ENCODE measurements around the gene NT5M.

NT5M gene

DNA sequence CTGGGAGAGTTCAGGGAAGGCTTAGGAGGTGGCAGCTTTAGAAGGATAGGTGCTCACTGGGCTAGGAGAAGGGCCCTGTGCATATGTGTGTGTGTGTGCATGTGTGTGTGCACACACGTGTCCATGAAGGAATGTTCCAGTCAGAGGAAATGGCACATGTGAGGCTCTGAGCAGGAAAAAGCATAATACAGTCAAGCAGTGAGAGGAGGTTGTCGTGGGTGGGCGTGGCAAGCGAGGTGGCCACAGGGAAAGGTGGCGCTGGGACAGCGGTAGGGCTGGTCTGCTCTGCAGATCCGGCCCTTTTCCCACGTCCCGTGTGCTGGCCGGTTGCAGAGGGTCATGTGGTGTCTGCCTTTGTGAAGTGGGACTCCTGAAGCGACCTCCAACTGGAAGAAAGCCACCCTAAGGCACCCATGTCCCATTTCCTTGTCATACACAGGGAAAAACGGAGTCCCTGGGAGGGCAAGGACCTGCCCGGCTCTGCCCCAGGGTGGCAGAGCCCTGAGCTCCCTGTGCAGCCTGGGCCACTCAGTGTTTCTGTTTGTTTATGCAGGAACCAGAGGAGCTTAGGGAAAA is 40.1 kb downstream of the NT5M start:
- no peak for DNase-seq (ENCODE audit: low read depth in 1 of 2, low spot score in 1 of 2)

GRCh38 chr17:17343896-17344506 is 40.8 kb downstream of the NT5M start:
- no peak for DNase-seq (ENCODE audit: low read depth in 1 of 2, low spot score in 1 of 2)

DNA sequence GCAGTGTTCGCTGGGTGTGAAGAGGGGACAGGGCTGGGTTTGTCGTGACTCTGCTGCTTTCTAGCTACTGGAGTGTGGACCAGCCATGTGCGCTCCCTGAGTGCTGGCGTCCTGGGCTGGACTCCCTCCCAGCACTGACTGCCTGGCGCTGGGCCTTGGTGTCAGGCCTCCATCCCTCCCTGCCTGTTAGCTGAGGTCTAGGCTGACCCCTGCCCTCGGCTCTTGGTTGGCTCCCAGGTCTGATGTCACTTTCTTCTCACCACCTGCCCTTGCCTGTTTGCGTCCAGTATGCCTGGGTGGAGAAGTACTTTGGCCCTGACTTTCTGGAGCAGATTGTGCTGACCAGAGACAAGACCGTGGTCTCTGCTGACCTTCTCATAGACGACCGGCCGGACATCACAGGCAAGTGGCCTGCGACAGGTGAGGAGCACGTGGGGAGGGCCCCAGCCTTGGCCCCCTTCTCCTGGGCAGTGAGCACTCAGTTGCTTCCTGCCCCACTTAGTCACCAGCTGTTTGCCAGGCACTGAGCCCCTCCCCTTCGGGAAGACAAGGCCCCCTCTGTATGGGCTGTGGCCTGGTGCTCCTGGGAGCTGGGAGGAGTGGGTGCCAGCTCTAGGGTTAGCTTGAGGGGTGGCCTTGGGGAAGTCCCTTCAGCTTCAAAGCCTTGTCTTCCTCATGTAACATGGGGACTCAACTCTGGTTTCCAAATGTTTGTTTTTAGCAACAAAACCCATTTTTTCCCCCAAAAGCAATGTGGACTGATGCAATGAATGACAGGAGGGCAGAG is 41.5 kb downstream of the NT5M start:
- no peak for DNase-seq (ENCODE audit: low read depth in 1 of 2, low spot score in 1 of 2)

GRCh38 chr17:17345294-17345597 is 42.1 kb downstream of the NT5M start:
- no peak for DNase-seq (ENCODE audit: low read depth in 1 of 2, low spot score in 1 of 2)

DNA sequence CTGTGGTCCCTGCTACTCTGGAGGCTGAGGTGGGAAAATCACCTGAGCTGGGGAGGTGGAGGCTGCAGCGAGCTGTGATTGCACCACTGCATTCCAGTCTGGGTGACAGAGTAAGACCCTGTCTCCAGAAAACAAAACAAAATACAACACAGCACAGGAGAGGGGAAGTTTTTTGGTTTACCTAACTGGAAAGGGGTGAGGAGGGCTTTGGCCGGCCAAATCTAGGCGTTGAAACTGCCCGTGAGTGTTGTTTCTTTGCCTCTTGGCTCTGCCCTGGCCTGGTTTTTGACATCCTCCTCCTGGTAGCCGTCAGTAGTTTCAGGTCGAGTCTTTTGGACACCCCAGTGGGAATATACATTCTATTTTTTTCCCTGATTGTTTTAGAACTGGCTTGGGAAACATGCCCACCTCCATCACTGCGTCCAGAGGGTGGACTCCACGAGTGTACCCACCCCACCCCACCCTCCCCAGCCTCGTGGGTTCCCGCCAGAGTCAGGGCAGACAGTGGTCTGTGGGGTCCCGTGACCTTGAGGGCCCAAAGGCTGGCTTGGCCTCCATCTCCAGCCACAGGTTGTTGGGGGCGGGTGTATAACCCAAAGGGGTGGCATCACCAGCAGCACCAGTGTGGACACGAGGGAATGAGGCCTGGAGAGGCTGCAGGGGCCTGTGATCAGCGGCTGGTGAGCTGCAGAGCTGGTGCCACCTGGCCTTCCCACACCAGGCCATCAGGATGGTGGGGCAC is 42.7 kb downstream of the NT5M start:
- no peak for DNase-seq (ENCODE audit: low read depth in 1 of 2, low spot score in 1 of 2)

DNA sequence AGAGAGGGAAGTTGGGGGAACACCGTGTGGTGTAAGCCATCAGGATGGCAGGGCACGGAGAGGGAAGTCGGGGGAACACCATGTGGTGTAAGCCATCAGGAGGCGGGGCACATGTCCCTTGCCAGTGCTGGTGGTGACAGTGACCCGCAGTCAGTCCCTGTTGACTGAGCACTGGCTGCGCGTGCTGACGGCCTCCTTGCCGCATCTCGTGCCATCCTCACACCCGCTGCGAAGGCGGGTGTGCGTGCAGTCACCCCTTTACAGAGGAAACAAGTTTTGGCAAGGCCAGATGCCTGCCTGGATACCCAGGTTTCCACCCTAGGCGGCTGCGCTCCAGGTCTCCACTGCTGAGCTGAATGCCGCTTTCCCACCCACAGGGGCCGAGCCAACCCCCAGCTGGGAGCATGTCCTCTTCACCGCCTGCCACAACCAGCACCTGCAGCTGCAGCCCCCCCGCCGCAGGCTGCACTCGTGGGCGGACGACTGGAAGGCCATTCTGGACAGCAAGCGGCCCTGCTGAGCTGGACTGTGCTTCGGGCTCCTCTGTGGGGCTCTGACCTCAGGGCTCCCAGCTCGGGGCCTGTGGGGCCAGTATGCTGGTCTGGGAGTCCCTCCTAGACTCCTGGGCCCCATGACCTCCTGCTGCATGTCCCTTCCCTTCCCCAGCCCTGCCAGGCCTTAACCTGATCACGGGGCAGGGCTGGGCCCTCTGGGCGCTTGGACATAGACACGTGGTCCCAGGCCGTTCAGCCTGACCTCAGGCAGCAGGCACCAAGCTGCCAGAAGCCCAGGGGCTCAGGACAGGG is 43.5 kb downstream of the NT5M start:
- DNase-seq (ENCODE audit: low read depth in 1 of 2, low spot score in 1 of 2), result no peak

- DNase-seq (ENCODE audit: low read depth in 1 of 2, low spot score in 1 of 2), result no peak
Measured at GRCh38 chr17:17347234-17347955, 44.2 kb downstream of the NT5M start.

DNA sequence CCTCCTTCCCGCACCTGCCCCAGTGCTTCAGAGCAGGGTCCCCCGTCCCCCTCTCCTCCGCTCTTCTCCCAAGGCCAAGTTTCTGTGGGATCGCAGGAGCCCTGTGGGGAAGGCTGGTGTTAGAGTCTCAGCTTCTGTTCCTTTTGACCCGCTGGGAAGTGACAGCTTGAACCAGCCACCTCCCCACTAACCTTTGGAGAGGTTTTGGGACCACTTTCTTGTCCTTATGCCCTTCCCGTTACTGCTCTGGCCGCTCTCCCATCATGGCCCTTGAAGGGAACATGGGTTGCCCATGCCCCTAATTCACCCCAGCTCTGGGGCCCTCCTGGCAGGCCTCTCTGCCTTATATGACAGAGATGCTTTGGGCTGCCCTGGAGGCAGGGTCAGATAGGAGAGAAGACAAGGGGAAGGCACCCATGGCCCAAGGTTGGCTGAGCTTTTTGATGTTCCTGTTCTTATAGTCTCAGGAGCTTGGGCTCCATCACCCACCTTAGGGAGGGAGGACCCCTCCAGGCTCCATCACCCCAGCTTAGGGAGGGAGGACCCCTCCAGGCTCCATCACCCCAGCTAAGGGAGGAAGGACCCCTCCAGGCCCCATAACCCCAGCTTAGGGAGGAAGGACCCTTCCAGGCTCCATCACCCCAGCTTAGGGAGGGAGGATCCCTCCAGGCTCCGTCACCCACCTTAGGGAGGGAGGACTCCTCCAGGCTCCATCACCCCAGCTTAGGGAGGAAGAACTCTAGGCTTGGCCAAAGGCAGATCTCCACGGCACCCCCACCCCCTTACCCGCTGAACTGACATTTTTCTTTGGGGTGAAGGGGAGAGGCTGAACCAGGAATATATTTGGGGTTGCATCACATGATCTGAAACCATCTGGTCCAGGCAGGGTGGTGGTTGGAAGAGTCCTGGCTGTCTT is 45.0 kb downstream of the NT5M start:
- DNase-seq (ENCODE audit: low read depth in 1 of 2, low spot score in 1 of 2), result no peak

DNA sequence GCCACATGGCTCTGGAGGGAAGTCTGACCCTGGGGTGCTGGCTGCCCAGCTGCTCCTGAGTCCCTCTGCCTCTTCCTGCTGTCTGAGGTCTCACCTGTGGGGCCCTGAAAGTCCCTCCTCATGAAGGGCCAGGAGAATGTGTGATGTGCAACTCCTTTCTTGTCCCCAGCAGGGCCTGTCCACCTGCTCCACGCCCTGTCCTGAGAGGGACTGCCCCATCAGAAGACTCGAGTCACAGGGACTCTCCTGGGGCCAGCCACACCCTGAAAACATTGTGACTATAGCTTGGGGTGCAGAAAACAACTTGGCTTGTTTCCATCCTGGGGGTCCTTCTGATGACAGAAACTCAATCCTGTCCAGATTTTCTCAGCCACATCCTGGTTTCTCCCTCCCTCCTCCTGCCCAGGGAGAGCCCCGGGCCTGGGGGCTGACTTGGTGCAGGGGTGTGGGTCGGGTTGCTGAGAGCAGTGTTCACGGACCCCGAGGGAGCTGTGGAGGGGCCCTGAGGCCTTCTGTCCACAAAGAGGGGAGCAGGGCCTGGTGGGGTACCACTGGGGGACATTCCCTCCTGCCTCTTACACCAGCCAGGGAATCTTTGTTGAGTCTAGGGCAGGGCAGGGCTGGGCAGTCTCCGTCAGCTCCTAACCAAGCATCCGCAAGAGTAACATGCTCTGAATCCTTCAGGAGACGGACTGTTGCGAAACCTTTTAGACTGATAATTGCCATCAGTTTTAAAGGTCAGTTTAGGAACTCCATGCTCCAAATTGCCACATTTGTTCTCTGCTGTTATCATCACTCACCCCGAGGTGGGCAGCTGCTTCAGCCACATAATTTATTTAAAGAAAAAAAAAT is 45.9 kb downstream of the NT5M start:
- no peak for DNase-seq (ENCODE audit: low read depth in 1 of 2, low spot score in 1 of 2)

DNA sequence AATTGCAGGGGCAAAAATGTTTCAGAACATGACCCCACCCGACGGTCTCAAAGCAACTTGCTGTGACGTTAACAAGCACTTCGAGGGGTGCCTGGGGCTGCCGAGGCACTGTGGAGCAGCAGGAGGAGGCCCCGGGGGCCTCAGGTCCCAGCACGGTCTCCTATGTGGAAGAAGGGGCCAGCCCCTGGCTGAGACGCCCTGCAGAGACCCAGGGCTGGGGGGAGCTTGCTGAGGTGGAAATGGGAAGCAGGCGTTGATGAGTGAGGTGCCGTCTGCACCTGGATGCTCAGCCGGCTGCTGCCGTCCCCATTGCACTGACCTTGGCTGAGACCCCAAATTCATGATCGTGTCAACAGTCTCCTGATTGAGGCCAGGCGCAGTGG is 46.5 kb downstream of the NT5M start:
- no peak for DNase-seq (ENCODE audit: low read depth in 1 of 2, low spot score in 1 of 2)

DNA sequence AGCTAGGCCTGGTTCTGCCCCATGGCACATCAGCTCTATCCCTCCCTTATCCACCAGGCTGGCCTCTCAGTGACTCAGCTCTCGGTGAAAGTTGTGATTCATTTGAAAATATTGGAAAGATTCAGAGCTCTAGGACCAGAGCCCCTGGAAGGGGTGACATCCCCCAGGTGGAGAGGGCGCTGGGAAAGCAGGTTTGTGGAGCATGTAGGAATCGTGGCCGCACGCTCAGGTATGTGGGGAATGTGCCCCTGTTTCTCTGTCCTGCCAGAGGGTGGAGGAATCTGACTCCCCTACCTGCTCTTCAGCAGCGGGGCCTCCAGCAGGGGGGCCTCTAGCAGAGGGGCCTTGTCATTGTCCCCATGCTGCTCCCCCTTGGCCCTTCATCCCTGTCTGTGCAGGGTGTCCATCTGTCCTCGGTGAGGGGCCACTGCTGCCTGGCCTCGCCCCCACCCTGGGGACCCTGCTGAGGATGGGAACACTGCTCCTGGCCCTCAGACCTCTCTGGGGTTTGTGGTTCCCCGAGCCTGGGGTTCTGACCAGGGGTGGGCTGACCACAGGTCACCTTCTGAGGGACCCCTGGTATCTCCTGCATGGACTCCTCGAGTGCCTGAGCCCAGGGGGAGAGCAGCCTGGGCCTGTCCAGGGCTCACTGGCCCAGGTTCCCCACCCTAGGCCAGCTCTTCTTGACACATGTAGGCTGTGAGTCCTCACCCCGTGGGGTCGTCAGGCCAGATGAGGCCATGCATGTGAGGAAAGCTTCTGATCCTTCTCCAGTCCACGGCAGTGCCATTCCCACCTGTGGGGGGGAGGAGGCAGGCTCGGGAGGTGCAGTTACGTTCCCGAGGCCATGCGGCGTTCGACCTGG is 47.5 kb downstream of the NT5M start:
- no peak for DNase-seq (ENCODE audit: low read depth in 1 of 2, low spot score in 1 of 2)

DNA sequence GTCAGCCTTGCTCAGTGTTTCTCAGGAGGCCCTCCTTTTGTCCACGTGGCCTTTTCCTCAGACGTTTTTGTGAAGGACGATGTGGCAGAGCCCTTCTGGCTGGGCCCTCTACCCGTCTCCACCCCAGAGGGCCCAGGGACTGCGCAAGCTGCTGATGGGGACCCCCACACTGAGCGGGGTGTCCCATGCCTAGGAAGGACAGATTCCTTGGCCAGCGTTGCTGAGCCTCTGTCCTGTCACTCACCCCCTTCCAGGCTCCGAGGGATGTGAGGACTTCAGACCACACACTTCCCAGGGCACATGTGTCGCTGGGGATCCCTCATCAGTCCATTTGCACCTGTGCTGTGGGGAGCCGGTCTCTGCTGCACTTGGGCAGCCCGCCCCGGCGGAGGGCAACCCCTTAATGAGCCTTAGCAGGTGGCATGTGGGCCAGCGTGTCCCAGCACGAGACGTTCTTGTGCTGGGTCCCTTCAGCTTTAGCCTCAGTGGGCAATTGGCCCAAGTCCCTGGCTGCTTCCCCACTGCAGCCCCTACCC is 48.3 kb downstream of the NT5M start:
- no peak for DNase-seq (ENCODE audit: low read depth in 1 of 2, low spot score in 1 of 2)

DNA sequence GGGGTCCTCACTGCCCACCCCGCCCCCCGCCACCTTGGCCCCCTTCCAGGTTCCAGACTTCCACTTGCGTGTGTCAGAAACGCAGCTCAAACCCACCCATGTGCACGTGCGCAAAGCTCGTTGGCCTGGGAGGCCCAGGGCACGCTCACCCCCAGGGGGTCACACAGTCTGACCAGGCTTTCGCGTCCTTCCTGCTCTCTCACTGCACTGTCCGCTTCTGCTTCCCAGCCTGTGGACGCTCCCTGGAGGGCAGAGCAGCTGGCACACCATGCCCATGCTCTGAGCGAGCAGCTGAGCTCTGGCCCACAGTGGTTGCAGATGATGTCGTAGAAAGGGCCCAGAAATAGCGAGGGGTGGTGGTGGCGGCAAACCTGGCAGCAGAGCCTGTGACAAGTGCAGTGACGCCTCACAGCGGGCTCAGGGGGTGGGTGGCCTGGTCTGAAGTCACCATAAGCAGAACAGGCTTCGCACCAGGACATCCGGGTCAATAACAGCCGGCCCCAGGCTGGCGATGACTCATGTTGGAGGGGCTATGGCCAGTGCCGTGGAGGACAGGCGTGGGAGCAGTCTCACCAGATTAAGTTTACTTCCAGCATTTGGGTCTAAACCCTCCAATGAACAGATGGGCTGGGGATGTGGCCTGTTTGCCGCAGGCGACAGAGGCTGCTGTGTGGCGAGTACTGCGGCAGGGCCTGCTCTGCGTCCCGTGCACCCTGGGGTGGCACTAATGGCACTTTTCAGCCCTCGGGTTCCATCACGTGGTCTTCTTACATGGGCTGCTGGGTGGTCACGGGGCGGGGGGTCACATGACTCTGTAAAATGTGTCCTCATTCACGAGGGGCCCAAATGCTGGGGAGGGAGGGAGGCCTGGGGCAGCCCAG is 49.0 kb downstream of the NT5M start:
- DNase-seq (ENCODE audit: low read depth in 1 of 2, low spot score in 1 of 2), result no peak

- DNase-seq (ENCODE audit: low read depth in 1 of 2, low spot score in 1 of 2), result no peak
Measured at GRCh38 chr17:17352836-17353624, 49.9 kb downstream of the NT5M start.

DNA sequence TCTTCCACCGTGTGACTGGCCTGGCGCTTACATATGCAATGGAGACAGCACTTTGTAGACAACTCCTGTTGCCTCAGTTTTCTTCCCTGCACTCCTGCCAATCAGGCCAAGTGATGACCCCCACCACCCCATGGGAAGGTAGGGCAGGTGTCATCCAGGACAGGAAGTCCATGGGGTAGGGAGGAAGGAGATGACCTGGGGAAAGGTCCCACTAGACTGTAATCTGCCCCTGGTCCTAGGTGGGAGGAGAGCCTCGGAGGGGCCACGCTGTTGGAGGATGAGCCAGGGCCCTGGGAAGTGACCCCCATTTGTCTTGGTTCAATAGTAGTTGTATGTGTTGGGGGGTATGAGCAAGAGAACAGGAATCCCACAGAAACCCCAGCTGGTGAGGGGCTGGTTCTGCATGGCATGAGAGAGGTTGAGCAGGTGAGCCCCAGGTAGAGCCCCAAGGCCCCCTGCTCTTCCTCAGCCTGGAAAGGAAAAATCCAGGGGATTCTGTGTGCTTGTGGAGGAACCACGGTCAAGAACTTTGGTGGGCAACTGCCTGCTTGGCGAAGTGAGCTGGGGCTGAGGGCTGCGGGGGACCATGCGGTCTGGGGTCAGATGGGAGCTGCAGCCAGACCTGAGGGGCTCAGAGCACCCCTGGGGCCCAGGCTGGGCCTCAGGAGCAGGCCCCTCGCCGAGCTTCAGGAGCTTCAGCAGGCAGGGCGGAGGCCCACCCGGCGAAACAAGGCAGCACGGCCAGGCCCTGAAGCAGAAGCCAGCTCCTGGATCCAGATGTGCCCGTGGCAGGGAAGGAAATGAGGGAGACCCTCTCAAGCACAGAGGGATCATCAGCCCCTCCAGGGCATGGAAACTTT is 50.7 kb downstream of the NT5M start:
- DNase-seq (ENCODE audit: low read depth in 1 of 2, low spot score in 1 of 2), result no peak

Measured in activated CD4-positive, alpha-beta T cell treated with anti-CD3 and anti-CD28 coated beads, Interleukin-2, amount 50 U/mL, for 24 hours (primary cell).